Neuronal stem cell (in vitro differentiated cells): ENCODE results near the gene GPSM1.

Source experiments
- DNase-seq: peaks from one replicate; pipeline ENCODE4 v3.0.0-alpha.2; 2013; ENCODE audit warnings: low spot score
- H2AFZ ChIP-seq: one replicate; pipeline ENCODE4 v1.6.1; 2013; ENCODE audit warnings: mild to moderate bottlenecking, low read length, inconsistent platforms
- H2AK5ac ChIP-seq: 2 replicates; pipeline ENCODE4 v1.6.1; 2013; ENCODE audit warnings: low read depth, mild to moderate bottlenecking, inconsistent platforms, low read length, moderate library complexity, mixed read lengths
- H2BK120ac ChIP-seq: 2 replicates; pipeline ENCODE4 v1.6.1; 2013; ENCODE audit warnings: low read depth, mild to moderate bottlenecking, inconsistent platforms, low read length, moderate library complexity, mixed read lengths
- H2BK12ac ChIP-seq: one replicate; pipeline ENCODE4 v1.6.1; 2013; ENCODE audit warnings: low read length, inconsistent platforms
- H2BK15ac ChIP-seq: 2 replicates; pipeline ENCODE4 v1.6.1; 2013; ENCODE audit warnings: mild to moderate bottlenecking, low read length, inconsistent platforms, mixed read lengths
- H2BK5ac ChIP-seq: one replicate; pipeline ENCODE4 v1.6.1; 2013; ENCODE audit warnings: inconsistent platforms, mild to moderate bottlenecking, low read length, moderate library complexity
- H3K14ac ChIP-seq: one replicate; pipeline ENCODE4 v1.6.1; 2013; ENCODE audit warnings: low read length, inconsistent platforms
- H3K18ac ChIP-seq: 2 replicates; pipeline ENCODE4 v1.6.1; 2013; ENCODE audit warnings: low read length, inconsistent platforms
- H3K23ac ChIP-seq: 2 replicates; pipeline ENCODE4 v1.6.1; 2013; ENCODE audit warnings: low read depth, mild to moderate bottlenecking, mixed read lengths, low read length, inconsistent platforms; ENCODE audit not compliant: poor library complexity
- H3K27ac ChIP-seq: replicated peaks from 3 replicates; pipeline ENCODE4 v1.5.1; 2013; ENCODE audit warnings: low read length, inconsistent platforms
- H3K27me3 ChIP-seq, 3 experiments: 2 replicates each; pipeline ENCODE4 v1.6.1; 2013; ENCODE audit warnings: low read length in 3 of 3, mild to moderate bottlenecking in 2 of 3, inconsistent platforms in 1 of 3, low read depth in 1 of 3, mixed read lengths in 1 of 3, moderate library complexity in 1 of 3; ENCODE audit not compliant: control insufficient read depth in 3 of 3, insufficient read depth in 3 of 3
- H3K36me3 ChIP-seq, 2 donors: replicated peaks in 1 of 2; 2 replicates each; pipeline ENCODE4 v1.6.1; 2013; ENCODE audit warnings: low read length in 2 of 2; ENCODE audit not compliant: control insufficient read depth in 2 of 2, insufficient read depth in 2 of 2
- H3K4ac ChIP-seq: 2 replicates; pipeline ENCODE4 v1.6.1; 2013; ENCODE audit warnings: inconsistent platforms, mild to moderate bottlenecking, low read length, moderate library complexity
- H3K4me1 ChIP-seq, 2 donors: 1 replicate in 1 of 2; 2 replicates in 1 of 2; pipeline ENCODE4 v1.6.1; 2013; ENCODE audit warnings: low read length in 2 of 2, low read depth in 1 of 2; ENCODE audit not compliant: control insufficient read depth in 2 of 2, insufficient read depth in 1 of 2
- H3K4me2 ChIP-seq: one replicate; pipeline ENCODE4 v1.6.1; 2013; ENCODE audit warnings: mild to moderate bottlenecking, low read length, inconsistent platforms; ENCODE audit not compliant: insufficient read depth, poor library complexity, severe bottlenecking
- H3K4me3 ChIP-seq, 2 donors: 2 replicates each; pipeline ENCODE4 v1.5.1; 2013; ENCODE audit warnings: low read length in 2 of 2, mild to moderate bottlenecking in 2 of 2, inconsistent platforms in 1 of 2, moderate library complexity in 1 of 2
- H3K79me1 ChIP-seq: one replicate; pipeline ENCODE4 v1.6.1; 2013; ENCODE audit warnings: low read depth, mild to moderate bottlenecking, inconsistent platforms, low read length, moderate library complexity
- H3K9ac ChIP-seq: one replicate; pipeline ENCODE4 v1.6.1; 2013; ENCODE audit warnings: mild to moderate bottlenecking, low read depth, low read length, inconsistent platforms; ENCODE audit not compliant: poor library complexity
- H3K9me3 ChIP-seq, 2 donors: replicated peaks in 1 of 2; 2 replicates each; pipeline versions ENCODE3 to v1.6.1; 2013; ENCODE audit warnings: low read length in 2 of 2, mild to moderate bottlenecking in 2 of 2, inconsistent platforms in 1 of 2, low read depth in 1 of 2, mixed read lengths in 1 of 2, moderate library complexity in 1 of 2; ENCODE audit not compliant: control insufficient read depth in 2 of 2, insufficient read depth in 1 of 2
- H4K8ac ChIP-seq: one replicate; pipeline ENCODE4 v1.6.1; 2013; ENCODE audit warnings: low read depth, mild to moderate bottlenecking, inconsistent platforms, low read length, moderate library complexity
- H4K91ac ChIP-seq: one replicate; pipeline ENCODE4 v1.6.1; 2013; ENCODE audit warnings: low read length, low read depth, mild to moderate bottlenecking, inconsistent platforms; ENCODE audit not compliant: poor library complexity
- WGBS, 2 donors: extraction: QIAGEN DNeasy Blood & Tissue Kit; methylation state at CpG; one replicate each; pipeline ENCODE4 v1.1.7; 2013; ENCODE audit warnings: missing lambda C conversion rate in 2 of 2, mixed read lengths in 1 of 2; ENCODE audit not compliant: insufficient read length in 2 of 2, insufficient replicate concordance in 1 of 2; ENCODE audit errors: extremely low coverage in 2 of 2; 5-methylcytosine and 5-hydroxymethylcytosine counted together

Gene GPSM1

GRCh38 chr9:136314944-136315343, 12.4 kb upstream of the GPSM1 start:
- H3K27me3 ChIP-seq: no peaks in the 10 kb centered on the region
- no peak overlapping the region for H2AK5ac ChIP-seq
- no peak overlapping the region for H3K4ac ChIP-seq
- H3K4me3 ChIP-seq: no peak overlapping the region
- no peak overlapping the region for H3K23ac ChIP-seq
- H3K9me3 ChIP-seq: peaks cover 14 to 22% of the 10 kb centered on the region in 2 donors
- H3K27ac ChIP-seq: no peak overlapping the region
- no peak overlapping the region for H2BK12ac ChIP-seq
- H3K9ac ChIP-seq: no peak overlapping the region
- no peak overlapping the region for H3K18ac ChIP-seq
- no peak overlapping the region for H2BK15ac ChIP-seq
- H4K91ac ChIP-seq: no peak overlapping the region
- peaks cover 3 to 17% of the 10 kb centered on the region in 2 donors for H3K4me1 ChIP-seq
- no peak overlapping the region for H3K4me2 ChIP-seq
- H3K14ac ChIP-seq: no peak overlapping the region
- no CpG with 5 or more reads among the region's 4 CpGs for WGBS, 2 donors
- DNase-seq: no peak
- no peaks in the 10 kb centered on the region for H3K36me3 ChIP-seq
- H2BK120ac ChIP-seq: no peak overlapping the region
- H2AFZ ChIP-seq: no peak overlapping the region
- no peak overlapping the region for H2BK5ac ChIP-seq
- H3K79me1 ChIP-seq: no peaks in the 10 kb centered on the region
- no peak overlapping the region for H4K8ac ChIP-seq

GRCh38 chr9:136316271-136316751, 11.0 kb upstream of the GPSM1 start:
- no peaks in the 10 kb centered on the region for H3K36me3 ChIP-seq
- H2BK12ac ChIP-seq: no peak overlapping the region
- H3K4me3 ChIP-seq: peak overlapping the region in 1 of 2 donors; percentile 1
- H3K4ac ChIP-seq: no peak overlapping the region
- no peak overlapping the region for H2BK120ac ChIP-seq
- H3K14ac ChIP-seq: no peak overlapping the region
- no peak overlapping the region for H2BK15ac ChIP-seq
- no peak overlapping the region for H3K18ac ChIP-seq
- no peak overlapping the region for H4K91ac ChIP-seq
- no CpG with 5 or more reads among the region's 23 CpGs for WGBS, 2 donors
- H3K4me2 ChIP-seq: no peak overlapping the region
- H3K27me3 ChIP-seq: no peaks in the 10 kb centered on the region
- no peak overlapping the region for H2BK5ac ChIP-seq
- H2AFZ ChIP-seq: no peak overlapping the region
- peak overlapping the region; percentile 88 for H2AK5ac ChIP-seq
- peak overlapping the region; percentile 89 for H3K23ac ChIP-seq
- no peak overlapping the region for H3K27ac ChIP-seq
- H3K4me1 ChIP-seq: peaks cover 3 to 17% of the 10 kb centered on the region in 2 donors
- no peaks in the 10 kb centered on the region for H3K79me1 ChIP-seq
- DNase-seq: no peak
- H4K8ac ChIP-seq: peak overlapping the region; percentile 65
- H3K9ac ChIP-seq: no peak overlapping the region
- peaks cover 14 to 27% of the 10 kb centered on the region in 2 donors for H3K9me3 ChIP-seq

GRCh38 chr9:136316896-136317676, 10.3 kb upstream of the GPSM1 start:
- WGBS, 2 donors: no CpG with 5 or more reads among the region's 13 CpGs
- H3K9ac ChIP-seq: peak overlapping the region; percentile 77

GRCh38 chr9:136317695-136318094, 9.6 kb upstream of the GPSM1 start:
- Histone ChIP-seq H3K14ac (peak overlapping the region; percentile 63), H3K27ac (no peak overlapping the region), H3K4ac (no peak overlapping the region), H2AK5ac (peak overlapping the region; percentile 93), H3K36me3 (no peaks in the 10 kb centered on the region), H2AFZ (peak overlapping the region; percentile 82), H3K4me1 (peaks cover 7 to 17% of the 10 kb centered on the region in 2 donors), H2BK5ac (no peak overlapping the region), H3K79me1 (no peaks in the 10 kb centered on the region), H4K91ac (no peak overlapping the region), H3K27me3 (no peaks in the 10 kb centered on the region), H3K23ac (peak overlapping the region; percentile 89), H3K18ac (peak overlapping the region; percentile 57), H4K8ac (peak overlapping the region; percentile 72), H3K4me3 (no peak overlapping the region), H2BK120ac (no peak overlapping the region), H2BK12ac (peak overlapping the region; percentile 73), H3K4me2 (no peak overlapping the region), H3K9me3 (peaks cover 16 to 27% of the 10 kb centered on the region in 2 donors), H3K9ac (peak overlapping the region; percentile 77), H2BK15ac (peak overlapping the region; percentile 58)
- WGBS, 2 donors: no CpG with 5 or more reads among the region's 16 CpGs
- no peak for DNase-seq

More at GRCh38 chr9:136316896-136317676, 10.3 kb upstream of the GPSM1 start:
- Histone ChIP-seq H3K9me3 (peaks cover 16 to 27% of the 10 kb centered on the region in 2 donors), H2BK5ac (no peak overlapping the region), H3K4ac (no peak overlapping the region), H3K14ac (peak overlapping the region; percentile 63), H3K4me3 (no peak overlapping the region), H2AK5ac (peak overlapping the region; percentile 93), H3K23ac (peak overlapping the region; percentile 89), H3K4me2 (no peak overlapping the region), H2BK120ac (no peak overlapping the region), H4K91ac (no peak overlapping the region), H3K79me1 (no peaks in the 10 kb centered on the region), H3K4me1 (peaks cover 4 to 17% of the 10 kb centered on the region in 2 donors), H3K27me3 (no peaks in the 10 kb centered on the region), H2BK12ac (peak overlapping the region; percentile 41), H2AFZ (peak overlapping the region; percentile 8), H2BK15ac (peak overlapping the region; percentile 94), H3K36me3 (no peaks in the 10 kb centered on the region), H3K18ac (peak overlapping the region; percentile 80), H4K8ac (no peak overlapping the region), H3K27ac (no peak overlapping the region)
- no peak for DNase-seq
